ENCODE data around the gene ACAD8. TPM values are rescaled to one million over a fixed set of nuclear protein-coding genes. Genes with fewer than 3 reads are reported as not detected.

The ACAD8 gene
- total RNA-seq, 1 donor from 2014 or later, result 20.0 TPM

DNA sequence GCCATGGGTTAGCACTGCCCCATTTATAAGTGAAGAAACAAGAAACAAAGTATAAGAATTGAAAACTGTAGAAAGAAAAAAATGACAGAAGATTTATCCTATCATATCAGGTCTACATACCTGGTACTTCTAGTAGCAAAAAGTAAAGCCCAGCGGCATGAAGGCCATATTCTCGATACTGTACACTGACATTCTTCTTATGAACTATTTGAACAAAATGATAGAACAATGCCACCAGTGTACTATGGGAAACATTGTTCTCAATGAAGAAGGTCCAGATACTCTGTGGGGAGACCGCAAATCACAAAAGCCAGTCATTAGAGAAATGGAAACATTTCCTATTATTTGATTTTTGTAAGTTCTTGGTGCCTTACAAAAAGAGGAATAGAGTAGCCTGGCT lies 36.6 kb upstream of the ACAD8 start:
- TF ChIP-seq, protein P1, sequence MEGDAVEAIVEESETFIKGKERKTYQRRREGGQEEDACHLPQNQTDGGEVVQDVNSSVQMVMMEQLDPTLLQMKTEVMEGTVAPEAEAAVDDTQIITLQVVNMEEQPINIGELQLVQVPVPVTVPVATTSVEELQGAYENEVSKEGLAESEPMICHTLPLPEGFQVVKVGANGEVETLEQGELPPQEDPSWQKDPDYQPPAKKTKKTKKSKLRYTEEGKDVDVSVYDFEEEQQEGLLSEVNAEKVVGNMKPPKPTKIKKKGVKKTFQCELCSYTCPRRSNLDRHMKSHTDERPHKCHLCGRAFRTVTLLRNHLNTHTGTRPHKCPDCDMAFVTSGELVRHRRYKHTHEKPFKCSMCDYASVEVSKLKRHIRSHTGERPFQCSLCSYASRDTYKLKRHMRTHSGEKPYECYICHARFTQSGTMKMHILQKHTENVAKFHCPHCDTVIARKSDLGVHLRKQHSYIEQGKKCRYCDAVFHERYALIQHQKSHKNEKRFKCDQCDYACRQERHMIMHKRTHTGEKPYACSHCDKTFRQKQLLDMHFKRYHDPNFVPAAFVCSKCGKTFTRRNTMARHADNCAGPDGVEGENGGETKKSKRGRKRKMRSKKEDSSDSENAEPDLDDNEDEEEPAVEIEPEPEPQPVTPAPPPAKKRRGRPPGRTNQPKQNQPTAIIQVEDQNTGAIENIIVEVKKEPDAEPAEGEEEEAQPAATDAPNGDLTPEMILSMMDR (IDR thresholded peaks at IDR 0.05; ENCODE audit: insufficient read depth, low read length, poor library complexity, severe bottlenecking), result no peak
- Histone ChIP-seq H3K27me3 (ENCODE audit: control insufficient read depth, insufficient read depth, low read length) (no peaks in the 10 kb centered on the region), H3K36me3 (ENCODE audit: control insufficient read depth, insufficient read depth, low read length) (no peaks in the 10 kb centered on the region), H3K4me3 (ENCODE audit: low read depth, low read length) (no peak overlapping the region)
- no peak for DNase-seq (ENCODE audit: low read depth)

DNA sequence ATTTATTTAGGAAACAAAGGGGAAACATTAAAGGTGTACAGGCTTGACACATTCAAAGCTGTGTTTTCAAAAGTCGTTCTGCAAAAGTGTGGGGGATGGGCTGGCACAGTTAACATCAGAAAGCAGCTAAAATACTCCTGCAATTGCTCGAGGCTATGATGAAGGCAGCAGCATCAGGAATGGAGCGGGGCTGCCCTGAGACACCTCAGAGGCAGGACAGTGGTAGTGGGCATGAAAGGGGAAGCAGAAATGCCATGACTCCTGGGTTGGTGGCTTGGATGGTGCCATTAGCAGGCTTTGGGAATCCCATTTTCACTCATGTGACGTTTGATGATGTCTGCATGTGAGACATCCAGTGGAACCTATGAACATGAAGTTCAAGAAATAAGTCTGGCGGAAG lies 30.2 kb upstream of the ACAD8 start:
- peak overlapping the region; percentile 73 for H3K4me3 ChIP-seq (ENCODE audit: low read depth, low read length)
- H3K36me3 ChIP-seq (ENCODE audit: control insufficient read depth, insufficient read depth, low read length), result no peaks in the 10 kb centered on the region
- TF ChIP-seq, protein P1 (IDR thresholded peaks at IDR 0.05; ENCODE audit: insufficient read depth, low read length, poor library complexity, severe bottlenecking), result no peak
- H3K27me3 ChIP-seq (ENCODE audit: control insufficient read depth, insufficient read depth, low read length), result no peaks in the 10 kb centered on the region
- DNase-seq (ENCODE audit: low read depth), result no peak

DNA sequence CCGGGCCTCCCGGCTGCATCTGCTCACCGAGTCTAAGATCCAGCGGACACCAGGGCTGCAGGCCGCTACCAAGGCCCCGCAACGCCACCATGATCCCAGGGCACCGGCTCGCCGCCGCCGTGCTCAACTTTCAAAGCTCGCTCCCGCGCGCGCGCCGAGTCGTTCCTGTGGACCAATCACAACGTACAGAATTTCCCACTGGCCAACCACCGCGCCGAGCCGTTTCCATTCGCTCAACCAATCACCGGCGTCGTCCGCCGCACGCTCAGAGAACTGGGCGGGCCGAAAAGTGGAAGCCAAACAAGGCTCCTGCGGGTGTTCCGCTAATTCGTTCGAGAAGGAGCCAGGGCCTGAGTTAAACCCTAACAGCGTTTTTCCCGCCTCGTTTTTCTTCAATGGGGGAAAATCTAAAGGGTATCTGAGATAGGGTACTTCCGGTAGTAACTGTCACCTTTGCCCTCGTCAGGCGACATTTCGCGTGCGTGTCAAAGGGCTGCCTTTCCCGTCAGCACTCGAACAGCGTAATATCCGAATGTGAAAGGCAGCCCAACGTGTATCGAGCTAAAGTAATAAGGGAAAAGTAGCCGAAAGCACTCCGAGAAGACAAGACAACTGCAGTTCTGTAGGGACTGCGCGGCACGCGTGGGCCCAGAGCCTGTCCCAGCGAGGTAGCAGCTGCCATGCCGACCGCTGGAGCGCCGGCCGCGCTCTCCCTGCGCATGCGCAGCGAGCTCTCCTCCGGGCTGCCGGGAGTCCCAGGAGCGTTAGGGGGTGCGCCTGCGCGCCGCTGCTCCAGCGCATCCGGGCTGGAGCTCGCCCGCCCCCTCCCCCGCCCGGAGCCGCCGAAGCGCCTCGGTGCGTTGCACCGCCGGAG lies 29.3 kb upstream of the ACAD8 start, which contains the start of the genes NCAPD3 and VPS26B:
Gene NCAPD3, minus strand, starts transcription at position 132 of the 874 bp plus-strand sequence. Its CDS starts 41 bp downstream, at position 91.
Gene VPS26B, plus strand, starts transcription at position 836 of the 874 bp plus-strand sequence. CDS start 452 bp downstream, outside the sequence.
- DNase-seq (ENCODE audit: low read depth), result peak; percentile 77
- TF ChIP-seq, protein P1 (IDR thresholded peaks at IDR 0.05; ENCODE audit: insufficient read depth, low read length, poor library complexity, severe bottlenecking), result no peak
- no peaks in the 10 kb centered on the region for H3K27me3 ChIP-seq (ENCODE audit: control insufficient read depth, insufficient read depth, low read length)
- H3K4me3 ChIP-seq (ENCODE audit: low read depth, low read length), result peak within 1 kb of the TSS; percentile 73
- no peaks in the 10 kb centered on the region for H3K36me3 ChIP-seq (ENCODE audit: control insufficient read depth, insufficient read depth, low read length)

DNA sequence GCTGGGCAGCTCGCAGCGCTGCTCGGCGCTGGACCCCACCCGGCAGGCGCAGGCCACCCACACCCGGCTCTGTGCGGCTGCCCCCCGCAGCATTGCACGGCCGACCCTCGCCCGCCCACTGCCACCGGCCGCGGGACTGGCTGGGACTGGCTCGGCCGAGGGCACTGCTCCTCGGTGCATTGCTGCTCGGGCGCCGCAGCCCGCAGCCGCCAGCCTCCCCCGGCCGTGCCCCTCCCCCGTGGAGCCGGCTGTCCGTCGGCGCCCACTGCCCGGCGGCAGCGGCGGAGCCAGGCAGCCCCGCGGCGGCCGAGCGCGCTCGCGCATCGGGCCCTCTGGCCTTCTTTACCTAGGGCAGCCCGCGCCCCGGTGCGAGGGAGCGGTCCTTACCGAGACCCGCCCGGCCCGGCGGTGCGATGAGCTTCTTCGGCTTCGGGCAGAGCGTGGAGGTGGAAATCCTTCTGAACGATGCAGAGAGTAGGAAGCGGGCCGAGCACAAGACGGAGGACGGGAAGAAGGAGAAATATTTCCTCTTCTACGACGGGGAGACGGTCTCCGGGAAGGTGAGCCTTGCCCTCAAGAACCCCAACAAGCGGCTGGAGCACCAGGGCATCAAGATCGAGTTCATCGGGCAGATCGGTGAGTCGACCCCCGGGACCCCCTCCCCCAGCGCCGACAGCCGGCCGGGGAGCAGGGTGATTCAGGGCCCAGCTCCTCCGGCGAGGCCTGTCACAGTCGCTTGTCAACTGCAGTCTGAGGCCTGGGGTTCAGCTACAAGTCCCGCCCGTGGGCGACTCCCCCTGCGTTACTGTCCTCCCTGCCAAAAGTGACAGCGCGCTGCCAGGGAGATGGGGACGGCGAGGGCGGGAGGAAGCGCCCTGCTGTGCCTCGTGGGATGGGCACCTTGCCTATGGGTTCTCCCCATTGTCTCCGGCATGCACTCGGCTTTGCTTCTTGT lies 28.4 kb upstream of the ACAD8 start:
- peak overlapping the region; percentile 73 for H3K4me3 ChIP-seq (ENCODE audit: low read depth, low read length)

DNA sequence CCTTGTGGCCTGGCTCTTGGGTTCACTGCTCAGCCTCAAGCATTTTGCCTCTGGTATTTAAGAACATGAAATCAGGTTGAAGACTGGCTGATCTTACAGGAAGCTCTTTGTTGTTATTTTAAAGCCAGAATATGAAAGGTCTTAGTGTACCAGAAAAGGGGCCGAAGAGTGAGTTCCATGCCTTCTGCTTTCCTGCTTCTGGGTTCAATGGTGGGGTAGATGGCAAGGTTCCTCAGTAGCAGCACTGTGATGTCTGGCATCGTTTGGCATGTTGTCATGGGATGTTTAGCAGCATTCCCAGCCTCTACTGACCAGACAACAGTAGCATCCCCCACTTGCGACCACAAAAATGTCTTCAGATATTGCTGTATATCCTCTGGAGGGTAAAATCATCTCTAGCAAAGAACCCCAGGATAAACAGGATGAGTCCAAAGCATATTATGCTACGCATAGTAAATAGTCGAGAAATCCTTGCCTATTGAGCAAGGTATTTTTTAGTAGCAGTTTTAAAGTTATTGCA lies 26.5 kb upstream of the ACAD8 start:
- TF ChIP-seq, protein P1 (IDR thresholded peaks at IDR 0.05; ENCODE audit: insufficient read depth, low read length, poor library complexity, severe bottlenecking), result no peak
- Histone ChIP-seq H3K36me3 (ENCODE audit: control insufficient read depth, insufficient read depth, low read length) (peaks cover 2% of the 10 kb centered on the region), H3K4me3 (ENCODE audit: low read depth, low read length) (no peak overlapping the region), H3K27me3 (ENCODE audit: control insufficient read depth, insufficient read depth, low read length) (no peaks in the 10 kb centered on the region)
- no peak for DNase-seq (ENCODE audit: low read depth)

More for the DNA sequence above, 28.4 kb upstream of the ACAD8 start:
- Histone ChIP-seq H3K27me3 (ENCODE audit: control insufficient read depth, insufficient read depth, low read length) (no peaks in the 10 kb centered on the region), H3K36me3 (ENCODE audit: control insufficient read depth, insufficient read depth, low read length) (no peaks in the 10 kb centered on the region)
- TF ChIP-seq, protein P1 (IDR thresholded peaks at IDR 0.05; ENCODE audit: insufficient read depth, low read length, poor library complexity, severe bottlenecking), result no peak
- no peak for DNase-seq (ENCODE audit: low read depth)
